HG02571 (cell line): ENCODE results near the gene LIPC.

ENCODE experiments used
- ATAC-seq: cut with Tn5 transposase; IDR thresholded peaks from one replicate; pipeline ENCODE4 v1.9.1; 2021; ENCODE audit warnings: mild to moderate bottlenecking, moderate library complexity; ENCODE audit not compliant: unreplicated experiment

Gene LIPC

GRCh38 chr15:58431221-58432149 is at the start of gene LIPC:
Gene LIPC, plus strand, starts transcription at chr15:58431991. Its CDS starts 42 bp downstream, at chr15:58432033.
- ATAC-seq = no peak

DNA sequence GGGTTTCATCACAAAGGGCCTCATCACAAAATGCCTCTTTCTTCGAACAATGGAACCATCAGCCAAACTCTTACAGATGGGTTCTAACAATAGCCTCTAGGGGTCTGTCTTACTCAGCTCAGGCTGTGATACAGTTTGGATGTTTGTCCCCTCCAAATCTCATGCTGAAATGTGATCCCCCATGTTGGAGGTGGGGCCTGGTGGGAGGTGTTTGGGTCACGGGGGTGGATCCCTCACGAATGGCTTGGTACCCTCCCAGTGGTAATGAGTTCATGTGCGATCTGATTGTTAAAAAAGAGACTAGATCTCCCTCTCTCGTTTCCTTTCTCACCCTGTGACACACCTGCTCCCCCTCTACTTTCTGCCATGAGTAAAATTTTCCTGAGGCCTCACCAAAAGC is 47.9 kb upstream of the LIPC start:
- no peak for ATAC-seq

DNA sequence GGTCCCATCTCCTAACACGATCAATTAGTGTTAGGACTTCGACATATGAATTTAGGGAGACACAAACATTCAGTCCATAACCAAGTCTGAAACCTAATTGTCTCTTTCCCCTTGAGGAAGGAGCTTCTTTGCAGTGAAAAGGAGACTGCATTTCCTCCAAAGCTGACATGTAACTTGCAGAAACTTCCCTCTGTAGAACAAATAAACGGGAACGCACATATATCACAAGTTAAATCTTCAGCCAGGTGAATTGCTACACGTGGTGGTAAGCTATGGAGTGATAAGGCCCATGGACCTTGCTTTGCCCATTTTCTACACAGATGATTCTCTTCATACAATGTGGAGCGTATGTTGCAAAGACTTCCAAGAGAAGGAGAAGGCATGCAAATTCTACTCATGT is 47.1 kb upstream of the LIPC start:
- no peak for ATAC-seq

DNA sequence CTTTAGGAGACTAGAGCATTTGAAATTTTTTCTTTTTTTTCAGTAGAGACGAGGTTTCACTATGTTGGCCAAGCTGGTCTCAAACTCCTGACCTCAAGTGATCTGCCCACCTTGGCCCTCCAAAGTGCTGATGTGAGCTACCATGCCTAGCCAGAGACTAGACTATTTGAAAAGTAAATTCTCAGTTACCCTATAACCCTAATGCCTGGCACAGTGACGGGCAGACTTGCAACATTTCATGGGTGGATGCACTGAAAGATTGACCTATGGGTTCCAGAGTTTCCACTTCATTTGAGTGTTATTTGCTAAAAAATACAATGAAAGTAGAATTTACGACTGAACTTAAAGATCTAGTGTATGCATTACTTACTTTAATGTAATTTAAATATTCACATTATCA is 45.7 kb upstream of the LIPC start:
- ATAC-seq = no peak

DNA sequence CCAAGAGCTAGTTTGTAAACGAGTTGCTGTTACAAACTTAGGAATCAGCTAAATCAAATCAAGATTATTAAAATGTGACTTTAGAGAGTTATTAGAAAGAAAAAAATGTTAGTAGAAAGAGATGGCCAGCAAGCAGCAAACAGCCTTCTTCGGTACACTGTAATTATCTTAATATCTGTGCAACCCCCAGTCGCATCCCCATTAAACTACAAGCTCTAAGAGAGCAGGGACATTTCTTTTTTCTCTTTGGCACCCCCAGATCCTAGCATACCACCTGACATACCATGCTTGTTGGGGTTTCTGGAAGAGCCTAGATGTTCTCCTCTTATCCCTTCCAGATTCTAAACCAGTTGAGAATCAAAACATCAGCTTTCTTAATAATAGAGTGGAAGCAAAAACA is 45.1 kb upstream of the LIPC start:
- no peak for ATAC-seq

GRCh38 chr15:58387130-58387529 is 44.7 kb upstream of the LIPC start:
- no peak for ATAC-seq

GRCh38 chr15:58388211-58388610 is 43.6 kb upstream of the LIPC start:
- ATAC-seq = no peak

GRCh38 chr15:58390118-58390517 is 41.7 kb upstream of the LIPC start:
- ATAC-seq = no peak

DNA sequence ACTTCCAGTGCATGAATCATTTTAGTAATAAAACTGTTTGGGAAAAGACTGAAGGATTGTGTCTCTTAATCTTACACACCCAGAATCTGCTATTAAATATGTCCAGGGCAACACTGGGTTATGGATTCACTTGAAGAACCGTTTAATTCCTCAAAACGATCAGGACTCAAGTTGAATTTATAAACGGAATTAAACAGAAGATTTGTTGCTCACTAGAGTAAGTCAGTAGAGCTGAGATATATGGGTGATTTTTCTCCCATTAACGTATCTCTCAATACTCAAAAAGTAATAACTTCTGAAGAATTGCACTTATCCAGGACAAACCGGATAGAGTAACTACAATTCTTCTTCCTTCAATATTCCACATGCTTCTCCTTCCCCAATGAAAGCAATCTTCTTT is 41.1 kb upstream of the LIPC start:
- ATAC-seq = no peak

DNA sequence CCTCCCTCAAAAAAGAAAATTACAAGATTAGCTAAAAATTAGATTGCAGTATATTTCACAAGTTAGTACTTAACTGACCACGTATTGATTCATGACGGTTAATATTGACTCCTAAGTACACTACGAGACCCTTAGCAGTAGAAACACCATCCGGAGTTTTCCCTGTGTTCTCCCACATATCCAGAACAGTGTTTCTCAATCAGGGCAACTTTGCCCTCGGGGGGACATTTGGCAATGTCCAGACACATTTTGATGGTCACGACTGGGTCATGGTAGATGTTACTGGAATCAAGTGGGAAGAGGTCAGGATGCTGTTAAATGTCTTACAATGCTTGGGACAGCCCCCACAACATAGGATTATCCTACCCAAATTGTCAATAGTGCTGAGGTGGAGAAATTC is 40.7 kb upstream of the LIPC start:
- ATAC-seq = no peak

DNA sequence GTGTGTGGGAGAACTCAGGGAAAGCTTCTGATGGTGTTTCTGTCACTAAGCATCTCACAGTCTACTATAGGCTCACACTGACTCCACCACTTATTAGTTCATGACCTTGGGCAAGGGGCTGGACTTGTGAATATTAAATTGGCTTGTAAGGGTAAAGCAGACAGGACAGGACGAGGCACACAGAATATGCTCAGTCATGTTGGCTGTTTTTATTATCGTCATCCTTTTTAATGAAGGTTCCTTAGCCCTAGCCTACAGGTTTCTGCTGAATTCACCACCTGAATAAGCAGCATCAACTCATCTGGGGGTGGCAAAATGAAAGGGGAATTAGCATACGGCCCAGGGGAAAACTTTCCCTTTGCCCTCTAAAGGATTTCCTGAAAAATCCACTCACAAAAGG is 39.6 kb upstream of the LIPC start:
- ATAC-seq = no peak

GRCh38 chr15:58392611-58393161 is 39.1 kb upstream of the LIPC start:
- ATAC-seq = no peak

DNA sequence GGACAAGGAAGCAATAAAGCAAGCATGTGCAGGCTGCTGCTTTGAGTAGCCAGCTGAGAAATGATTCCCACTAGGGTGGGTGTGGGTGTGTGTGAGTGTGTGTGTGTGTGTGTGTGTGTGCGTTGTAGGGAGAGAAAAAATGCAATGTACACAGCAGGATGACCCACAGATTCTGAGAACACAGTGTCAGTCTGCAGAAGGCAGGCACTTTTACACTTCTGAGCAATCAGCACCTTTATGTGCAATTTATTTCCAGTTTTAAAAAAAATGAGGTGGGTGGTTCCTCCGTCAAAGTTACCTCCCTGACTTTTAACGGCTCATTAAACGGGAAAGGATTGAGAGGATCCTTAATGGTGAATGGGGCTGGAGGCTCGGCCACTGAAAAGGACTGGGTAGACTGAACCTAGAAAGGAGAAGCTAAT is 38.5 kb upstream of the LIPC start:
- no peak for ATAC-seq

DNA sequence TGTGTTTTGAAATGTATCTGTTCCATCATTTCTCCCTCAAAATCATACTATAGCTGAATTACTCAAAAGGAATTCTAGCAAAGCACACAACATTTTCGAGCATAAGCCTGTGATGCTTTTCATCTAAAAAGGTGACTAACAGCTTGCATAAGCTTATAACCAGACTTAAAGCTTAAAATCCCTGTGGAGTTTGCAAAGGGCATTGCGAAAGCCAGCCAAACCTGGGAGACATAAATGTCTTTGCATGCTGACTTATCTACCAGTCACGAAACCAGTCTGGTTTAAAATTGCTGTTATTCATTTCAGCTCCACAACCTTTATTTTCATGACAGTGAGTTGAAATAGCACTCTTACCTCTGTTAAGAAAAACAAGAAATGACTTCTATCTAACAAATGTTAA is 35.6 kb upstream of the LIPC start:
- ATAC-seq = no peak

GRCh38 chr15:58398071-58398470 is 33.7 kb upstream of the LIPC start:
- ATAC-seq = no peak

DNA sequence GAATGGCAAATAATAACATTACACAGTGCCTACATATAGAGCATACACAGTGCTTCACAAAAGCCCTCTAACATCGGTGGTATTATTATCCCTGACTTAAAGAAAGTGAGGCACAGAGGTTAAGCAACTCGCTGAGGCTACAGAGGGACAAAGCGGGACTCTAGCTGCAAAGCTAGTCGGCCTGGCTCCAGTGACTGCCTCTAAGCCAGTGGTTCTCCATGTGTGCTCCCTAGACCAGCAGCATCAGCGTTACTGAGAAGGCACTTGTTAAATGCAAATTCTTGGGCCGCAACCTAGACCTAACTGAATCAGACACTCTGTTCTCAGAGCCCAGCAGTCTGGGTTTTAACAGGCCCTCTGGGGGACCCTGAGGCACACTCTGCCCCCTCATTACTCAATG is 33.1 kb upstream of the LIPC start:
- no peak for ATAC-seq

DNA sequence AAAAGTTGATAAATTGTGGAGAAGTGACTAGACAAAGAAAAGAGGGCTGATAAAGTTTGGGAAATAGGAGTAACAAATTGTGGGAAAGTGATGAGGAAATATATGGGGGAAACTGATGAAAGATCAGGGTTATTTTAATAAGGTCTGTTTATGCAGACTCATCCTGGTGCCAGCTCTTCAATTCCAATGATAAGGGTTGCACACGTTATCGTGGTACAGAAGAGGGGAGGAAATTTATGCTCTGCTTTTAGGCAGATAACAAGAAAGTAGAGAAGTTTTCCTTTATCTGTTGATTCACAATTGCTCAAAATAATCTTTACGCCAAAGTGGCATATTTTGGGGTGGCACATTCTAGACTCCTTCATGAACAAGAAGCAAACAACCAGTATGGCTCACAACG is 32.1 kb upstream of the LIPC start:
- no peak for ATAC-seq

DNA sequence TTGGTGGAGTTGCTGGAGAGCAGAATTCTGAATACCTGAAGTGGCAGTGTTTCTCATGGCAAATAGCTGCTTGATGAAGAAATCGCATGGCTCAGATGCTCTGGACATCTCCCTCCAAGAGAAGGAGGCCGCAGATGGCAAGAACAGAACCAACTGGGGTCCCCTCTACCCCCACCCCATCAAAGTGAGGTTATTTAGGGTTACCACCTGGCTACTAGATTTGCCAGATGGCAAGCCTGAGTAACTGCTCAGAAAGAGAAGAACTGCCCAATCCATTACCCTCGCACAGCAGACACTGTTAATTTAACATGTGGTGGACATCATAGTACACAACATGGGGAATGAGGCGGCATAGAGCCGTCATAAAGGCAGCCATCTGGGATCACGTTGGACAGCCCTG is 30.5 kb upstream of the LIPC start:
- ATAC-seq = no peak

DNA sequence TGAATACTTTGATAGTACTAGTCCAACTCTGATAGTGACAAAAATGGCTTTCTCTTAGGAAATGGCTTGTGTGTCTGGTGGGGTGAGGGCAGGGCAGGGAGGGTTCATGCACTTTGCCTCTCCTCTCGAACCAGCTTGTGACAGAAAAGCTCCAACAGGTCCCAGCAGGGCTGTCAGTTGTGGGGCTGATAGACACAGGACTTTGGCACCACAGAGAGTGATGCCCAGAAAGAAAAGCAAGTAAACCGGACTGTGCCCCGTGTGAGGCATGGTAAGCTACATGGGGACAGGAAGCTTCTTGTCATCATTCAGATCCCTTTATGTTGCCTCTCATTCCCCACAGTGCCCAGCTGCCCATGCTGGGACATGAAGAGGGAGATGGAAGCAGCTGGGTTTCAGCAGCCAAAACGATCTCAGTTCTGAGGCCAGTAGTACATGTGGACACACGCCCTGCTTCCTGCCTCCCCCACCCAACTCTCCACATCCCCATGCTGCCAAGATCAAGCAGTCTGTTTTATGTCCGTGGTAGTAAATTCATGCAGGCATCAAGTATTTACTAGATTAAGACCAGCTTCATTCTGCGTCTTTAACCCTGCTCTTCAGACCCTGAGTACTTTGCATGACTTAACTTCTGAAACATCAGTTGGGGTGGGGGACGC is 29.7 kb upstream of the LIPC start:
- ATAC-seq = no peak

DNA sequence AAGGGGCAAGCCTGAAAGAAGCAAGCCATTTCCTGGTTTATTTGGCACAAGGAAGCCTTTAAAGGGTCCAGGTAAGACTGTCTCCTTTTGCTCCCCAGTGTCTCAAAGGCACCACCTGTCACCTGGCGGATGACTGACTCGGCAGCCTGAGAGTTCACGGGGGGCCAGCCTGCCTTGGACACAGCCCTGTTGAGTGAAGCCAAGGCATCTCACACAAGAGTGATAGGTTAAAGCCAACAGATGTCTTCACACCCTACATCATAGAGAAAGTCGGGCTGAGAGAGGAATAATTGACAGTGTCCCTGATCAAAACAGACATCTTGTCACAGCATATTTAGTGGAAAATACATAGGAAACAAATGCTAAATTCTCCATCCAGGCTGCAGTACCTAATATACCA is 28.2 kb upstream of the LIPC start:
- ATAC-seq = no peak

GRCh38 chr15:58404020-58404419 is 27.8 kb upstream of the LIPC start:
- no peak for ATAC-seq

DNA sequence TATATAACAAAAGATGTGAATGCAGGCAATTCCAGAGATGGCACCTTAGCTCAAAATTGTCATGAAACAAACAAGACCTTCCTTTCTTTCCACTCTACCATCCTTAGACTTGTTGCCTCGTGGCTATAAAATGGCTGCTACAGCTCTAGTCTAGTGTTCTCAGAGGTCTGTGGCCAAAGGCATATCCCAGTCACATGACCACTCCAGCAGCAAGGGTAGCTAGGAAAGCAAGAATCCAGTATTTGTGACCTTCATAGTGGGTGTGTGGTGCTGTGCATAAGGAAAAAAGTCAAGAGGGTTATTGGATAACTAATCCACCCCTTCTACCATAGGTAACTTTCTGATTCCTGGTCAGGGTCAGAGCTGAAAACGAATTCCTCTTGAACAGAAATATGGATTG is 27.1 kb upstream of the LIPC start:
- ATAC-seq = no peak
